Chondrocyte (in vitro differentiated cells): ENCODE measurements around the gene OBI1. TPM values are rescaled to one million over a fixed set of nuclear protein-coding genes. Genes with fewer than 3 reads are reported as not detected.

Experiments used
- DNase-seq: peaks from one replicate; pipeline ENCODE4 v3.0.0; 2021; ENCODE audit warnings: mixed read lengths, low spot score
- H3K27ac Mint-ChIP-seq: one replicate; pipeline ENCODE4 v1.8.0; 2021; ENCODE audit warnings: mild to moderate bottlenecking, moderate library complexity, mixed read lengths; ENCODE audit not compliant: unreplicated experiment
- H3K27me3 Mint-ChIP-seq: 2 replicates; pipeline ENCODE4 v1.8.0; 2021; ENCODE audit warnings: low read depth, mixed read lengths
- H3K36me3 Mint-ChIP-seq: 2 replicates; pipeline ENCODE4 v1.8.0; 2021; ENCODE audit warnings: low read depth, mixed read lengths
- H3K4me1 Mint-ChIP-seq: 2 replicates; pipeline ENCODE4 v1.8.0; 2021; ENCODE audit warnings: low read depth, mild to moderate bottlenecking, mixed read lengths
- H3K4me3 Mint-ChIP-seq: one replicate; pipeline ENCODE4 v1.8.0; 2021; ENCODE audit warnings: mild to moderate bottlenecking, moderate library complexity, mixed read lengths; ENCODE audit not compliant: unreplicated experiment
- H3K9me3 Mint-ChIP-seq: 2 replicates; pipeline ENCODE4 v1.8.0; 2021; ENCODE audit warnings: low read depth, mixed read lengths
- CTCF ChIP-seq: fragments of 200-600 bp; sonication (generic); IDR thresholded peaks from 2 replicates; pipeline ENCODE4 v1.5.0; 2021; ENCODE audit warnings: antibody characterized with exemption, mild to moderate bottlenecking, moderate library complexity
- total RNA-seq: library from RNA; stranded (reverse); gene quantifications from 3 replicates; pipeline ENCODE4 v1.2.1, GENCODE V29; 2021

The OBI1 gene
- total RNA-seq, 1 donor from 2014 or later = 8.8 TPM

- H3K36me3 Mint-ChIP-seq = peaks cover 22% of the 10 kb centered on the region
- no peaks in the 10 kb centered on the region for H3K4me1 Mint-ChIP-seq
- no peak overlapping the region for H3K4me3 Mint-ChIP-seq
- no peak overlapping the region for H3K27ac Mint-ChIP-seq
- no peaks in the 10 kb centered on the region for H3K27me3 Mint-ChIP-seq
- no peak for DNase-seq
- no peaks in the 10 kb centered on the region for H3K9me3 Mint-ChIP-seq
- no peak for TF ChIP-seq CTCF
Observed at GRCh38 chr13:78630511-78630910, 28.4 kb downstream of the OBI1 start.

DNA sequence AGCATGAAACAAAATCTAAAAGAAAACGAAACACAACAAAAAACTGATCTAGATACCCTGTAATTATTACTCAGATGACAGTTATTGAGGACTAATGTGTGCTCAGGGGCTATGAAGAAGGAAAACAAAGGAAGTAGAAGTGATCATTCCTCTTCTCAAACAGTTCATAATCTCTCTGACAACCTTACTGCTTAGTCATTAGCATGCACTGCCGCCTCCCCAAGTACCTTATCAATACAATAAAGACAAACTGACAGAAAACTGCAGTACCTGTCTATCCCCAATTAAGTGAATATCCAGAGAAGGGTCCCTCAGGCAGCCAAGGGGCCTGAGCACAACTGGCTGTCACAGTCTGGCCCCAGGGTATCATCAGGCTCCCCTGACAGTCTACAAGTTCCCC is 33.6 kb downstream of the OBI1 start:
- Mint-ChIP-seq H3K9me3 (no peaks in the 10 kb centered on the region), H3K27me3 (no peaks in the 10 kb centered on the region), H3K4me1 (peaks cover 6% of the 10 kb centered on the region), H3K27ac (no peak overlapping the region), H3K4me3 (no peak overlapping the region), H3K36me3 (peaks cover 11% of the 10 kb centered on the region)
- no peak for DNase-seq
- TF ChIP-seq CTCF = no peak

GRCh38 chr13:78623132-78623531 is 35.8 kb downstream of the OBI1 start:
- no peak overlapping the region for H3K27ac Mint-ChIP-seq
- H3K36me3 Mint-ChIP-seq = peaks cover 6% of the 10 kb centered on the region
- DNase-seq = no peak
- no peaks in the 10 kb centered on the region for H3K27me3 Mint-ChIP-seq
- no peak overlapping the region for H3K4me3 Mint-ChIP-seq
- no peak for TF ChIP-seq CTCF
- H3K4me1 Mint-ChIP-seq = peaks cover 8% of the 10 kb centered on the region
- H3K9me3 Mint-ChIP-seq = no peaks in the 10 kb centered on the region

GRCh38 chr13:78620936-78621470 is 38.0 kb downstream of the OBI1 start:
- Mint-ChIP-seq H3K4me1 (peaks cover 8% of the 10 kb centered on the region), H3K27ac (no peak overlapping the region), H3K9me3 (no peaks in the 10 kb centered on the region), H3K27me3 (no peaks in the 10 kb centered on the region), H3K36me3 (peaks cover 13% of the 10 kb centered on the region), H3K4me3 (no peak overlapping the region)
- DNase-seq = no peak
- TF ChIP-seq CTCF = no peak

GRCh38 chr13:78618411-78618810 is 40.5 kb downstream of the OBI1 start:
- no peak overlapping the region for H3K27ac Mint-ChIP-seq
- no peak for TF ChIP-seq CTCF
- no peaks in the 10 kb centered on the region for H3K9me3 Mint-ChIP-seq
- H3K4me3 Mint-ChIP-seq = no peak overlapping the region
- peaks cover 2% of the 10 kb centered on the region for H3K27me3 Mint-ChIP-seq
- peaks cover 21% of the 10 kb centered on the region for H3K36me3 Mint-ChIP-seq
- peaks cover 5% of the 10 kb centered on the region for H3K4me1 Mint-ChIP-seq
- no peak for DNase-seq
